ENCODE results near the gene FOXL2NB.
A peak's percentile ranks its signal among the peaks of the same experiment; 100 is the strongest.

FOXL2NB gene

GRCh38 chr3:138933068-138933668 lies 13.8 kb upstream of the FOXL2NB start:
- Histone ChIP-seq H3K36me3 (ENCODE audit: control insufficient read depth, low read length) (no peaks in the 10 kb centered on the region), H3K4me2 (ENCODE audit: low read length) (no peak overlapping the region), H3F3A (ENCODE audit: control insufficient read depth, insufficient read depth) (no peaks in the 10 kb centered on the region), H3K79me2 (ENCODE audit: control insufficient read depth, low read length) (no peaks in the 10 kb centered on the region), H3K27me3 (ENCODE audit: control insufficient read depth, low read length) (peaks cover 26% of the 10 kb centered on the region), H3K9me3 (ENCODE audit: control insufficient read depth, insufficient read depth, low read length) (no peaks in the 10 kb centered on the region), H3K4me3 (ENCODE audit: low read length) (no peak overlapping the region), H3K27ac (ENCODE audit: low read depth, low read length) (no peak overlapping the region), H3K9me2 (replicated peaks; ENCODE audit: control insufficient read depth, low read length) (no peaks in the 10 kb centered on the region), H4K20me1 (ENCODE audit: control insufficient read depth, insufficient read depth, low read depth, low read length) (no peaks in the 10 kb centered on the region), H3K4me1 (ENCODE audit: control insufficient read depth, low read length) (peaks cover 4% of the 10 kb centered on the region; the same call in 1 of the 2 replicates)
- TF ChIP-seq CTCF (IDR thresholded peaks at IDR 0.05; ENCODE audit: low read depth, low read length, poor library complexity, severe bottlenecking) (no peak), EZH2phosphoT487 (IDR thresholded peaks at IDR 0.05; ENCODE audit: borderline replicate concordance, low read length) (no peak)

- no peaks in the 10 kb centered on the region for H3K36me3 ChIP-seq (ENCODE audit: control insufficient read depth, low read length)
- no peaks in the 10 kb centered on the region for H3K9me3 ChIP-seq (ENCODE audit: control insufficient read depth, insufficient read depth, low read length)
- H3K9me2 ChIP-seq (replicated peaks; ENCODE audit: control insufficient read depth, low read length) = no peaks in the 10 kb centered on the region
- no peak overlapping the region for H3K27ac ChIP-seq (ENCODE audit: low read depth, low read length)
- peaks cover 35% of the 10 kb centered on the region for H3K27me3 ChIP-seq (ENCODE audit: control insufficient read depth, low read length)
- no peak overlapping the region for H3K4me3 ChIP-seq (ENCODE audit: low read length)
- no peaks in the 10 kb centered on the region for H4K20me1 ChIP-seq (ENCODE audit: control insufficient read depth, insufficient read depth, low read depth, low read length)
- H3K4me1 ChIP-seq (ENCODE audit: control insufficient read depth, low read length) = peaks cover 4% of the 10 kb centered on the region; the same call in 1 of the 2 replicates
- TF ChIP-seq CTCF (IDR thresholded peaks at IDR 0.05; ENCODE audit: low read depth, low read length, poor library complexity, severe bottlenecking) (no peak), EZH2phosphoT487 (IDR thresholded peaks at IDR 0.05; ENCODE audit: borderline replicate concordance, low read length) (no peak)
- H3K4me2 ChIP-seq (ENCODE audit: low read length) = no peak overlapping the region
- no peaks in the 10 kb centered on the region for H3K79me2 ChIP-seq (ENCODE audit: control insufficient read depth, low read length)
- H3F3A ChIP-seq (ENCODE audit: control insufficient read depth, insufficient read depth) = no peaks in the 10 kb centered on the region
Measured at GRCh38 chr3:138933981-138934691, 12.9 kb upstream of the FOXL2NB start.

- H3K27ac ChIP-seq (ENCODE audit: low read depth, low read length) = no peak overlapping the region
Measured at GRCh38 chr3:138935505-138935862, 11.5 kb upstream of the FOXL2NB start.

More at GRCh38 chr3:138935505-138935862, 11.5 kb upstream of the FOXL2NB start:
- Histone ChIP-seq H3K9me2 (replicated peaks; ENCODE audit: control insufficient read depth, low read length) (no peaks in the 10 kb centered on the region), H3K4me3 (ENCODE audit: low read length) (peak overlapping the region; percentile 54), H3K4me2 (ENCODE audit: low read length) (peak overlapping the region; percentile 50), H3K4me1 (ENCODE audit: control insufficient read depth, low read length) (peaks cover 4% of the 10 kb centered on the region; the same call in 1 of the 2 replicates), H3F3A (ENCODE audit: control insufficient read depth, insufficient read depth) (no peaks in the 10 kb centered on the region), H3K79me2 (ENCODE audit: control insufficient read depth, low read length) (no peaks in the 10 kb centered on the region), H4K20me1 (ENCODE audit: control insufficient read depth, insufficient read depth, low read depth, low read length) (no peaks in the 10 kb centered on the region), H3K9me3 (ENCODE audit: control insufficient read depth, insufficient read depth, low read length) (no peaks in the 10 kb centered on the region), H3K27me3 (ENCODE audit: control insufficient read depth, low read length) (peaks cover 44% of the 10 kb centered on the region), H3K36me3 (ENCODE audit: control insufficient read depth, low read length) (no peaks in the 10 kb centered on the region)
- no peak for TF ChIP-seq EZH2phosphoT487 (IDR thresholded peaks at IDR 0.05; ENCODE audit: borderline replicate concordance, low read length)
- no peak for TF ChIP-seq CTCF (IDR thresholded peaks at IDR 0.05; ENCODE audit: low read depth, low read length, poor library complexity, severe bottlenecking)
